ENCODE results near the gene TBRG1. TPM values are rescaled to one million over a fixed set of nuclear protein-coding genes. Genes with fewer than 3 reads are reported as not detected.

TBRG1 gene
- total RNA-seq, 1 donor from 2014 or later: 29.4 TPM

DNA sequence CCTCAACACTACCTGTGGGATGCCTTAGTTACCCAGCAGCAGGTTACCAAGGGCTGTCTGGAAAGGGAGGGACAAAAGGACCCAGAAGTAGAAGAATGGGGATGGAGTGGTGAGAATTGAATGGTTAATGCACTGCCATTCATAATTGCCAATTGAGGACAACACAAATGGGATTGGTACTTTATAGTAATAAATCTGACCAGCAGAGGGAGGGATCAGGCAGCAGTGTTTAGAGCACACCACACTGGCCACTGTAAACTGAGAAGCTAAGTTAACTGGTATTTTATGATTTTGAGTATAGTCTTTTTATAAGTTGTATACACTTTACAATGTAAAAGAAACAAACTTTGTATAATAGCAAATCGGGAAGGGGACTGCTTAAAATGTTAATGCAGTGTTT, 10.7 kb downstream of the TBRG1 start:
- H3K4me1 Mint-ChIP-seq (ENCODE audit: unreplicated experiment): no peaks in the 10 kb centered on the region

GRCh38 chr11:124635932-124636331, 13.3 kb downstream of the TBRG1 start:
- H3K36me3 Mint-ChIP-seq: peaks cover 19% of the 10 kb centered on the region
- no peaks in the 10 kb centered on the region for H3K27me3 Mint-ChIP-seq
- H3K9me3 Mint-ChIP-seq: no peaks in the 10 kb centered on the region
- H3K27ac Mint-ChIP-seq: no peak overlapping the region
- no peak for DNase-seq (ENCODE audit: extremely low spot score, unreplicated experiment)
- no peaks in the 10 kb centered on the region for H3K4me1 Mint-ChIP-seq (ENCODE audit: unreplicated experiment)
- no peak overlapping the region for H3K4me3 Mint-ChIP-seq
- no peak for TF ChIP-seq CTCF (conservative IDR thresholded peaks at IDR 0.05)

More for the DNA sequence above, 10.7 kb downstream of the TBRG1 start:
- DNase-seq (ENCODE audit: extremely low spot score, unreplicated experiment): no peak
- no peak overlapping the region for H3K27ac Mint-ChIP-seq
- no peaks in the 10 kb centered on the region for H3K27me3 Mint-ChIP-seq
- peak; percentile 51 for TF ChIP-seq CTCF (conservative IDR thresholded peaks at IDR 0.05)
- H3K36me3 Mint-ChIP-seq: peaks cover 20% of the 10 kb centered on the region
- H3K9me3 Mint-ChIP-seq: no peaks in the 10 kb centered on the region
- H3K4me3 Mint-ChIP-seq: no peak overlapping the region

DNA sequence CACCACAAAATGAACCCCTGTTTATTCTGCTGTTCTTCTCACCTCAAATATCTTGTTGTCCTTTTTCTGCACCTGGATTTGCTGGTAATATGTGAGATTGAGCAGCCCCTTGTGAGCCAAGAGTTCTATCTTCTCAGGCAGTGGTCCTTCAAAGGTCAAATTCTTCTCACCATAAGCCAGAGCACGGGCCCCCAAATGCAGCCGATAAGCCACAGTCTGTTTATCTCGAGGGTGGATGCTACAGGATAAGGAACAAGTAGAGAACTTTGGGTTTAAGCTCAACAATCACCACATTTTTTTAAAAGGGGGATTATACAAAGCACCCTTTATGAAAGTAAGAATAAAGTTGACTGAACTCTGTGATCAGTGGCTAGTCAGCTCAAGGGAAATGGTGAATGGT, 15.8 kb downstream of the TBRG1 start:
- Mint-ChIP-seq H3K36me3 (peaks cover 14% of the 10 kb centered on the region), H3K27me3 (no peaks in the 10 kb centered on the region), H3K4me1 (ENCODE audit: unreplicated experiment) (no peaks in the 10 kb centered on the region), H3K4me3 (no peak overlapping the region), H3K27ac (no peak overlapping the region), H3K9me3 (no peaks in the 10 kb centered on the region)
- TF ChIP-seq CTCF (conservative IDR thresholded peaks at IDR 0.05): no peak
- no peak for DNase-seq (ENCODE audit: extremely low spot score, unreplicated experiment)

DNA sequence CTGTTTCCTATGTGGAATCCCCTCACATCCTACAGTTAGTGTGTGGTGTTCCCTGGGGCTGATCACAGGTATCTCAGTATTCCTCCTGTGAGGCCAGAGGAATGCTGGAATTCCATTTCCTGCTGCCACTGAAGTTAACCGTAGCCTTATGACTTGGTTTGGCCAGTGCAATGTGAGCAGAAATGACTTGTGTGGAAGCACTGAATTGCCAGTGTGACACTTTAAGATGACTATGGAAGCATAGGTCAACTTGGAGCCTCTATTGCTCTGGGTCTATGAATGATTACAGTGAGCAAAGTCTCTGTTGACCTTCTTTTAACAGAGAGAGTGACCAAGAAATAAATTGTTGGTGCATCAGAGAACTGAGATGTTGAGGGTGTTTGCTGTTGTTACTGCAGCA, 16.5 kb downstream of the TBRG1 start:
- Mint-ChIP-seq H3K27me3 (no peaks in the 10 kb centered on the region), H3K36me3 (peaks cover 12% of the 10 kb centered on the region), H3K27ac (no peak overlapping the region), H3K4me3 (no peak overlapping the region), H3K4me1 (ENCODE audit: unreplicated experiment) (no peaks in the 10 kb centered on the region), H3K9me3 (no peaks in the 10 kb centered on the region)
- no peak for TF ChIP-seq CTCF (conservative IDR thresholded peaks at IDR 0.05)
- no peak for DNase-seq (ENCODE audit: extremely low spot score, unreplicated experiment)

GRCh38 chr11:124640666-124641065, 18.0 kb downstream of the TBRG1 start:
- no peaks in the 10 kb centered on the region for H3K9me3 Mint-ChIP-seq
- H3K36me3 Mint-ChIP-seq: peaks cover 12% of the 10 kb centered on the region
- H3K4me3 Mint-ChIP-seq: no peak overlapping the region
- TF ChIP-seq CTCF (conservative IDR thresholded peaks at IDR 0.05): no peak
- no peak for DNase-seq (ENCODE audit: extremely low spot score, unreplicated experiment)
- no peaks in the 10 kb centered on the region for H3K27me3 Mint-ChIP-seq
- H3K27ac Mint-ChIP-seq: no peak overlapping the region
- H3K4me1 Mint-ChIP-seq (ENCODE audit: unreplicated experiment): peaks cover 6% of the 10 kb centered on the region

DNA sequence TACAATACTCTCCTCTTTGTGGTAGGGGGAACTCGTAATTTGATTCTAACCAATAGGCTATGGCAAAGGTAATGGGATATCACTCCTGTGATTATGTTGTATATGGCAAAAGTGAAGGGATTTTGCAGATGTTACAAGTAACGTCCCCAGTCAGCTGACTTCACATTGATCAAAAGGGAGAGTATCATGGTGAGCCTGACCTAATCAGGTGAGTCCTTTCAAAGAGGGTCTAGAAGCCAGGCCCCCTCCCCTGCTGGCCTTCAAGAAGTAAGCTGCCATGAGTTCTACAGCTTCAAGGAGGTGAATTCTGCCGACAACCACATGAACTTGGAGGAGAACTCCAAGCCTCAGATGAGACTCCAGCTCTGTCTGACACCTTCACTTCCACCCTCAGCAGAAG, 20.0 kb downstream of the TBRG1 start:
- Mint-ChIP-seq H3K36me3 (peaks cover 8% of the 10 kb centered on the region), H3K9me3 (no peaks in the 10 kb centered on the region), H3K4me1 (ENCODE audit: unreplicated experiment) (peaks cover 6% of the 10 kb centered on the region), H3K27me3 (no peaks in the 10 kb centered on the region), H3K27ac (no peak overlapping the region), H3K4me3 (no peak overlapping the region)
- TF ChIP-seq CTCF (conservative IDR thresholded peaks at IDR 0.05): no peak
- DNase-seq (ENCODE audit: extremely low spot score, unreplicated experiment): no peak
